ENCODE results near the gene FERMT2.

DNA sequence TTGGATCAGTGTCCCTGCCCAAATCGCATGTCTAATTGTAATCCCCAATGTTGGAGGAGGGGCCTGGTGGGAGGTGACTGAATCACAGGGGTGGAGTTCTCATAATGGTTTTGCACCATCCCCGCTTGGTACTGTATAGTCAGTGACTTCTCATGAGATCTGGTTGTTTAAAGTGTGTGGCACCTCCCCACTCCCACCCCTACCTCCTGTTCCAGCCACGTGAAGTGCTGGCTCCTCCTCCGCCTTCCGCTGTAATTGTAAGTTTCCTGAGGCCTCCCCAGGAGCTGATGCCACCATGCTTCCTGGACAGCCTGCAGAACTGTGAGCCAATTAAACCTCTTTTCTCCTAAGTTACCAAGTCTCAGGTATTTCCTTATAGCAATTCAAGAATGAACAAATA lies 67.2 kb downstream of the FERMT2 start:
- TF ChIP-seq CTCF (IDR thresholded peaks at IDR 0.05) = no peak
- TF ChIP-seq POLR2A (IDR thresholded peaks at IDR 0.05) = no peak
